Panc1 (cell line): ENCODE measurements around the gene TANGO2. TPM values are rescaled to one million over a fixed set of nuclear protein-coding genes. Genes with fewer than 3 reads are reported as not detected.

Source experiments
- ATAC-seq: fragments of 200-7000 bp; cut with Tn5 transposase; 2 replicates; pipeline ENCODE4 v1.9.1; 2020; ENCODE audit warnings: mild to moderate bottlenecking, moderate library complexity
- BruUV-seq: library from RNA; stranded (reverse); fragments of 400-500 nt; replicated peaks from 2 replicates; lab custom pipeline; 2021; lab: Mats Ljungman, UMichigan
- CTCF ChIA-PET: fragments of 300-600 bp; sonication (Branson Sonifier 250); formaldehyde crosslinking; loops from one replicate; lab custom pipeline; 2022; ENCODE audit warnings: antibody characterized with exemption; lab: Charles Lee
- POLR2A ChIA-PET: fragments of 300-600 bp; sonication (Branson Sonifier 250); formaldehyde crosslinking; loops from one replicate; lab custom pipeline; 2022; ENCODE audit warnings: antibody characterized with exemption; lab: Charles Lee
- DNase-seq: peaks from one replicate; pipeline ENCODE4 v3.0.0-alpha.2; 2010; ENCODE audit warnings: low read depth, low spot score
- H3K27ac ChIP-seq: 2 replicates; pipeline ENCODE4 v1.5.1; 2011; ENCODE audit warnings: mild to moderate bottlenecking, low read length, inconsistent platforms
- H3K27me3 ChIP-seq: fragments of 200-500 bp; sonication (Bioruptor generic); 2 replicates; pipeline ENCODE4 v1.6.0; 2014; ENCODE audit warnings: low read length, inconsistent platforms; ENCODE audit not compliant: control insufficient read depth, insufficient read depth
- H3K36me3 ChIP-seq: fragments of 200-500 bp; sonication (Bioruptor generic); 2 replicates; pipeline ENCODE4 v1.5.1; 2014; ENCODE audit warnings: inconsistent platforms, mild to moderate bottlenecking, low read length, moderate library complexity; ENCODE audit not compliant: control insufficient read depth, insufficient read depth
- H3K4me1 ChIP-seq: 2 replicates; pipeline ENCODE4 v1.5.1; 2011; ENCODE audit warnings: inconsistent platforms, mild to moderate bottlenecking, low read length, moderate library complexity; ENCODE audit not compliant: control insufficient read depth, insufficient read depth
- H3K4me3 ChIP-seq, 2 experiments: 2 replicates each; pipeline ENCODE4 v1.5.1; 2011 to 2012; ENCODE audit warnings: low read depth in 2 of 2, low read length in 2 of 2, mild to moderate bottlenecking in 2 of 2, inconsistent platforms in 1 of 2, moderate library complexity in 1 of 2
- H3K9me3 ChIP-seq: fragments of 200-500 bp; sonication (Bioruptor generic); 2 replicates; pipeline ENCODE4 v1.5.1; 2014; ENCODE audit warnings: low read depth, mild to moderate bottlenecking, inconsistent platforms, low read length, moderate library complexity; ENCODE audit not compliant: control insufficient read depth, insufficient read depth
- POLR2AphosphoS5 ChIP-seq: IDR thresholded peaks from 2 replicates; pipeline ENCODE4 v1.6.1; 2012; ENCODE audit warnings: mild to moderate bottlenecking, low read depth, low read length, moderate library complexity
- SIN3A ChIP-seq: IDR thresholded peaks from 2 replicates; pipeline ENCODE4 v1.6.1; 2012; ENCODE audit warnings: low read depth, mild to moderate bottlenecking, low read length, moderate library complexity, borderline replicate concordance; ENCODE audit not compliant: insufficient read depth
- TCF7L2 ChIP-seq: IDR thresholded peaks from 2 replicates; pipeline ENCODE4 v1.6.1; 2011; ENCODE audit warnings: mild to moderate bottlenecking, low read depth, low read length, inconsistent platforms
- in situ Hi-C: cut with HindIII; loops from 2 replicates; pipeline ENCODE4 v1.10.0; 2016; ENCODE audit warnings: low sequenced_read_pairs, low pct_unique_long_range_greater_than_20kb
- intact Hi-C: fragments of 100-400 bp; cut with micrococcal nuclease; formaldehyde crosslinking; loops from one replicate; pipeline ENCODE4 v1.10.0; 2022; ENCODE audit not compliant: unreplicated experiment
- total RNA-seq: library from RNA; stranded (reverse); gene quantifications from one replicate; pipeline ENCODE4 v1.2.1, GENCODE V29; 2021; ENCODE audit not compliant: unreplicated experiment
- TF ChIP-seq, protein P1 (sequence below), 2 experiments: IDR thresholded peaks; 2 replicates each; pipeline ENCODE4 v1.6.1; 2011 to 2012; ENCODE audit warnings: low read depth in 2 of 2, control low read depth in 1 of 2, low read length in 1 of 2, mild to moderate bottlenecking in 1 of 2, moderate library complexity in 1 of 2; ENCODE audit not compliant: insufficient read depth in 1 of 2
- TF ChIP-seq, protein P2 (sequence below): fragments of 450-650 bp; IDR thresholded peaks from 2 replicates; pipeline ENCODE4 v1.5.1; 2017; ENCODE audit warnings: mild to moderate bottlenecking

TANGO2 gene
- total RNA-seq, 1 experiment from 2014 or later = 32.2 TPM

DNA sequence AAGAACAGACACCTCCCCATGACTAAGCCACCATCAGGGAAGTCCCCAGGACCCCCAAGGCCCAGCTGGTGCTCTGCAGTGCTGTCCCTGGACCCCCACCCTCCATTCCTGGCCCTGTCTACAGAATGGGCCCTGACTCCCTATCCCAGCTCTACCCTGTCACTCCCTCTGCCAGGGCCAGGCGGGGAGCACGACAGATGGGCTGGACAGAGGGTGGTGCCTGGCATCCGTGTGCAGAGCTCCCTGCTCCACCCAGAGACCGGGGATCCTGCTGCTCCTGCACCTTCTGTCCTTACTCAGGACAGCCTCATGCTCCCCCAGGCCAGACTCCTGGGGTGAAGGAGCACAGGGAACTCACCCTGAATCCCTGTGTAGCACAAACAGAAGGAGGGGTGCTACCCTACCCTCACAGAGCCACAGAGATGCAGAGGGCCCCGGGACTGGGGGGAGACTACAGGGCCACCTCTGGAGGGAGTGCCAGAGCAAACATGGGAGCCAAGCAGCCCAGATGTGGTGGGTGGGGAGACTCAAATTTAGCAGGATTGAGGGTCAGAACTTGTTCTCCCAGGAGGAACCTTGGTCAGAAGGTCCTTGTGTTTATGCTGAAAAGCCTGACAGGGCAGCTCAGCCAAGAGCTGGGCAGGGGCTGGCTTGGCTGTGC, 6.3 kb upstream of the TANGO2 start:
- no peaks in the 10 kb centered on the region for H3K9me3 ChIP-seq
- no peaks in the 10 kb centered on the region for H3K27me3 ChIP-seq
- intact Hi-C loops (loop anchor here (5.0 kb wide), 1 partner anchor 42 kb away; no protein-coding TSS in a partner anchor), in situ Hi-C loops (no loop called here)
- ATAC-seq (no peak), DNase-seq (no peak)
- BruUV-seq = no TSS peak
- no peaks in the 10 kb centered on the region; the same call in 1 of the 2 replicates for H3K36me3 ChIP-seq
- H3K4me3 ChIP-seq = no peak overlapping the region
- TF ChIP-seq TCF7L2 = no peak
- TF ChIP-seq, protein P1, sequence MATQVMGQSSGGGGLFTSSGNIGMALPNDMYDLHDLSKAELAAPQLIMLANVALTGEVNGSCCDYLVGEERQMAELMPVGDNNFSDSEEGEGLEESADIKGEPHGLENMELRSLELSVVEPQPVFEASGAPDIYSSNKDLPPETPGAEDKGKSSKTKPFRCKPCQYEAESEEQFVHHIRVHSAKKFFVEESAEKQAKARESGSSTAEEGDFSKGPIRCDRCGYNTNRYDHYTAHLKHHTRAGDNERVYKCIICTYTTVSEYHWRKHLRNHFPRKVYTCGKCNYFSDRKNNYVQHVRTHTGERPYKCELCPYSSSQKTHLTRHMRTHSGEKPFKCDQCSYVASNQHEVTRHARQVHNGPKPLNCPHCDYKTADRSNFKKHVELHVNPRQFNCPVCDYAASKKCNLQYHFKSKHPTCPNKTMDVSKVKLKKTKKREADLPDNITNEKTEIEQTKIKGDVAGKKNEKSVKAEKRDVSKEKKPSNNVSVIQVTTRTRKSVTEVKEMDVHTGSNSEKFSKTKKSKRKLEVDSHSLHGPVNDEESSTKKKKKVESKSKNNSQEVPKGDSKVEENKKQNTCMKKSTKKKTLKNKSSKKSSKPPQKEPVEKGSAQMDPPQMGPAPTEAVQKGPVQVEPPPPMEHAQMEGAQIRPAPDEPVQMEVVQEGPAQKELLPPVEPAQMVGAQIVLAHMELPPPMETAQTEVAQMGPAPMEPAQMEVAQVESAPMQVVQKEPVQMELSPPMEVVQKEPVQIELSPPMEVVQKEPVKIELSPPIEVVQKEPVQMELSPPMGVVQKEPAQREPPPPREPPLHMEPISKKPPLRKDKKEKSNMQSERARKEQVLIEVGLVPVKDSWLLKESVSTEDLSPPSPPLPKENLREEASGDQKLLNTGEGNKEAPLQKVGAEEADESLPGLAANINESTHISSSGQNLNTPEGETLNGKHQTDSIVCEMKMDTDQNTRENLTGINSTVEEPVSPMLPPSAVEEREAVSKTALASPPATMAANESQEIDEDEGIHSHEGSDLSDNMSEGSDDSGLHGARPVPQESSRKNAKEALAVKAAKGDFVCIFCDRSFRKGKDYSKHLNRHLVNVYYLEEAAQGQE (IDR thresholded peaks at IDR 0.05; ENCODE audit: insufficient read depth in 1 of 2, low read depth in 2 of 2, low read length in 1 of 2) = no peak
- TF ChIP-seq SIN3A = no peak
- TF ChIP-seq, protein P2, sequence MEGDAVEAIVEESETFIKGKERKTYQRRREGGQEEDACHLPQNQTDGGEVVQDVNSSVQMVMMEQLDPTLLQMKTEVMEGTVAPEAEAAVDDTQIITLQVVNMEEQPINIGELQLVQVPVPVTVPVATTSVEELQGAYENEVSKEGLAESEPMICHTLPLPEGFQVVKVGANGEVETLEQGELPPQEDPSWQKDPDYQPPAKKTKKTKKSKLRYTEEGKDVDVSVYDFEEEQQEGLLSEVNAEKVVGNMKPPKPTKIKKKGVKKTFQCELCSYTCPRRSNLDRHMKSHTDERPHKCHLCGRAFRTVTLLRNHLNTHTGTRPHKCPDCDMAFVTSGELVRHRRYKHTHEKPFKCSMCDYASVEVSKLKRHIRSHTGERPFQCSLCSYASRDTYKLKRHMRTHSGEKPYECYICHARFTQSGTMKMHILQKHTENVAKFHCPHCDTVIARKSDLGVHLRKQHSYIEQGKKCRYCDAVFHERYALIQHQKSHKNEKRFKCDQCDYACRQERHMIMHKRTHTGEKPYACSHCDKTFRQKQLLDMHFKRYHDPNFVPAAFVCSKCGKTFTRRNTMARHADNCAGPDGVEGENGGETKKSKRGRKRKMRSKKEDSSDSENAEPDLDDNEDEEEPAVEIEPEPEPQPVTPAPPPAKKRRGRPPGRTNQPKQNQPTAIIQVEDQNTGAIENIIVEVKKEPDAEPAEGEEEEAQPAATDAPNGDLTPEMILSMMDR = no peak; the same call in 1 of the 2 replicates
- CTCF ChIA-PET = interaction anchor here (0.5 to 0.7 kb wide), 5 partner anchors 12 to 860 kb away, joined by 3 to 6 read pairs (median 4); no protein-coding TSS in a partner anchor
- H3K4me1 ChIP-seq = no peaks in the 10 kb centered on the region
- POLR2A ChIA-PET = interaction anchor here (0.6 kb wide), 1 partner anchor 102 kb away, joined by 6 read pairs; the partner anchor contains the start of gene TRMT2A
- no peak overlapping the region for H3K27ac ChIP-seq

- Histone ChIP-seq H3K4me3 (no peak overlapping the region), H3K36me3 (no peaks in the 10 kb centered on the region; the same call in 1 of the 2 replicates), H3K27me3 (no peaks in the 10 kb centered on the region), H3K27ac (no peak overlapping the region), H3K4me1 (no peaks in the 10 kb centered on the region), H3K9me3 (no peaks in the 10 kb centered on the region)
- no peak for DNase-seq
- in situ Hi-C loops = no loop called here
- POLR2A ChIA-PET = no interaction called here
- ATAC-seq = no peak
- CTCF ChIA-PET = no interaction called here
- intact Hi-C loops = no loop called here
- TF ChIP-seq, protein P2 = no peak
- TF ChIP-seq TCF7L2 (no peak), SIN3A (no peak), POLR2AphosphoS5 (no peak)
- TF ChIP-seq, protein P1 (IDR thresholded peaks at IDR 0.05; ENCODE audit: insufficient read depth in 1 of 2, low read depth in 2 of 2, low read length in 1 of 2) = no peak
- no TSS peak for BruUV-seq
These were observed 5.7 kb upstream of the TANGO2 start for GRCh38 chr22:20015187-20015625.
